HL-60 (cell line): Measurements from ENCODE around the gene SNAI3.

Experiments
- DNase-seq, 2 experiments: peaks; one replicate each; pipeline ENCODE4 v3.0.0-alpha.2; 2010 to 2020; ENCODE audit warnings: low read depth in 1 of 2, low spot score in 1 of 2
- H3K27ac ChIP-seq: fragments of 250-450 bp; sonication (Bioruptor Pico); replicated peaks from 2 replicates; pipeline ENCODE4 v1.5.1; 2020; ENCODE audit warnings: mild to moderate bottlenecking, moderate library complexity
- H3K27me3 ChIP-seq: fragments of 250-450 bp; sonication (Bioruptor Pico); 2 replicates; pipeline ENCODE4 v1.5.1; 2021; ENCODE audit warnings: mild to moderate bottlenecking, moderate library complexity; ENCODE audit not compliant: insufficient read depth, poor library complexity, severe bottlenecking
- H3K4me3 ChIP-seq: replicated peaks from 2 replicates; pipeline ENCODE4 v1.5.1; 2011; ENCODE audit warnings: mild to moderate bottlenecking, control low read depth, low read length; ENCODE audit not compliant: insufficient read depth
- GABPA ChIP-seq: IDR thresholded peaks from 2 replicates; pipeline ENCODE4 v1.6.1; 2012; ENCODE audit warnings: low read depth
- POLR2AphosphoS5 ChIP-seq: IDR thresholded peaks from 2 replicates; pipeline ENCODE4 v1.6.1; 2012; ENCODE audit warnings: low read depth
- SPI1 ChIP-seq: IDR thresholded peaks from 2 replicates; pipeline ENCODE4 v1.6.1; 2012; ENCODE audit warnings: low read depth, mild to moderate bottlenecking, borderline replicate concordance
- TF ChIP-seq, protein P1 (sequence below): IDR thresholded peaks from one replicate; pipeline ENCODE4 v1.5.1; 2011; ENCODE audit warnings: low read length, control low read depth, inconsistent platforms; ENCODE audit not compliant: insufficient read depth
- TF ChIP-seq, protein P2 (sequence below): IDR thresholded peaks from 2 replicates; pipeline ENCODE4 v1.6.1; 2012; ENCODE audit warnings: low read depth; ENCODE audit not compliant: insufficient replicate concordance

The SNAI3 gene

GRCh38 chr16:88677721-88678120, 8.6 kb downstream of the SNAI3 start:
- no peak overlapping the region for H3K27ac ChIP-seq
- TF ChIP-seq GABPA (no peak), POLR2AphosphoS5 (no peak), SPI1 (no peak)
- TF ChIP-seq, protein P1, sequence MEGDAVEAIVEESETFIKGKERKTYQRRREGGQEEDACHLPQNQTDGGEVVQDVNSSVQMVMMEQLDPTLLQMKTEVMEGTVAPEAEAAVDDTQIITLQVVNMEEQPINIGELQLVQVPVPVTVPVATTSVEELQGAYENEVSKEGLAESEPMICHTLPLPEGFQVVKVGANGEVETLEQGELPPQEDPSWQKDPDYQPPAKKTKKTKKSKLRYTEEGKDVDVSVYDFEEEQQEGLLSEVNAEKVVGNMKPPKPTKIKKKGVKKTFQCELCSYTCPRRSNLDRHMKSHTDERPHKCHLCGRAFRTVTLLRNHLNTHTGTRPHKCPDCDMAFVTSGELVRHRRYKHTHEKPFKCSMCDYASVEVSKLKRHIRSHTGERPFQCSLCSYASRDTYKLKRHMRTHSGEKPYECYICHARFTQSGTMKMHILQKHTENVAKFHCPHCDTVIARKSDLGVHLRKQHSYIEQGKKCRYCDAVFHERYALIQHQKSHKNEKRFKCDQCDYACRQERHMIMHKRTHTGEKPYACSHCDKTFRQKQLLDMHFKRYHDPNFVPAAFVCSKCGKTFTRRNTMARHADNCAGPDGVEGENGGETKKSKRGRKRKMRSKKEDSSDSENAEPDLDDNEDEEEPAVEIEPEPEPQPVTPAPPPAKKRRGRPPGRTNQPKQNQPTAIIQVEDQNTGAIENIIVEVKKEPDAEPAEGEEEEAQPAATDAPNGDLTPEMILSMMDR, result no peak
- TF ChIP-seq, protein P2, sequence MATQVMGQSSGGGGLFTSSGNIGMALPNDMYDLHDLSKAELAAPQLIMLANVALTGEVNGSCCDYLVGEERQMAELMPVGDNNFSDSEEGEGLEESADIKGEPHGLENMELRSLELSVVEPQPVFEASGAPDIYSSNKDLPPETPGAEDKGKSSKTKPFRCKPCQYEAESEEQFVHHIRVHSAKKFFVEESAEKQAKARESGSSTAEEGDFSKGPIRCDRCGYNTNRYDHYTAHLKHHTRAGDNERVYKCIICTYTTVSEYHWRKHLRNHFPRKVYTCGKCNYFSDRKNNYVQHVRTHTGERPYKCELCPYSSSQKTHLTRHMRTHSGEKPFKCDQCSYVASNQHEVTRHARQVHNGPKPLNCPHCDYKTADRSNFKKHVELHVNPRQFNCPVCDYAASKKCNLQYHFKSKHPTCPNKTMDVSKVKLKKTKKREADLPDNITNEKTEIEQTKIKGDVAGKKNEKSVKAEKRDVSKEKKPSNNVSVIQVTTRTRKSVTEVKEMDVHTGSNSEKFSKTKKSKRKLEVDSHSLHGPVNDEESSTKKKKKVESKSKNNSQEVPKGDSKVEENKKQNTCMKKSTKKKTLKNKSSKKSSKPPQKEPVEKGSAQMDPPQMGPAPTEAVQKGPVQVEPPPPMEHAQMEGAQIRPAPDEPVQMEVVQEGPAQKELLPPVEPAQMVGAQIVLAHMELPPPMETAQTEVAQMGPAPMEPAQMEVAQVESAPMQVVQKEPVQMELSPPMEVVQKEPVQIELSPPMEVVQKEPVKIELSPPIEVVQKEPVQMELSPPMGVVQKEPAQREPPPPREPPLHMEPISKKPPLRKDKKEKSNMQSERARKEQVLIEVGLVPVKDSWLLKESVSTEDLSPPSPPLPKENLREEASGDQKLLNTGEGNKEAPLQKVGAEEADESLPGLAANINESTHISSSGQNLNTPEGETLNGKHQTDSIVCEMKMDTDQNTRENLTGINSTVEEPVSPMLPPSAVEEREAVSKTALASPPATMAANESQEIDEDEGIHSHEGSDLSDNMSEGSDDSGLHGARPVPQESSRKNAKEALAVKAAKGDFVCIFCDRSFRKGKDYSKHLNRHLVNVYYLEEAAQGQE, result no peak
- H3K27me3 ChIP-seq, result no peaks in the 10 kb centered on the region
- no peak overlapping the region for H3K4me3 ChIP-seq
- no peak for DNase-seq

- no peak overlapping the region for H3K4me3 ChIP-seq
- no peaks in the 10 kb centered on the region for H3K27me3 ChIP-seq
- DNase-seq, result no peak
- TF ChIP-seq, protein P1, result no peak
- TF ChIP-seq, protein P2, result no peak
- no peak for TF ChIP-seq GABPA
- TF ChIP-seq POLR2AphosphoS5, result no peak
- no peak for TF ChIP-seq SPI1
- H3K27ac ChIP-seq, result no peak overlapping the region
These were observed 9.6 kb downstream of the SNAI3 start for GRCh38 chr16:88676502-88677242.

DNA sequence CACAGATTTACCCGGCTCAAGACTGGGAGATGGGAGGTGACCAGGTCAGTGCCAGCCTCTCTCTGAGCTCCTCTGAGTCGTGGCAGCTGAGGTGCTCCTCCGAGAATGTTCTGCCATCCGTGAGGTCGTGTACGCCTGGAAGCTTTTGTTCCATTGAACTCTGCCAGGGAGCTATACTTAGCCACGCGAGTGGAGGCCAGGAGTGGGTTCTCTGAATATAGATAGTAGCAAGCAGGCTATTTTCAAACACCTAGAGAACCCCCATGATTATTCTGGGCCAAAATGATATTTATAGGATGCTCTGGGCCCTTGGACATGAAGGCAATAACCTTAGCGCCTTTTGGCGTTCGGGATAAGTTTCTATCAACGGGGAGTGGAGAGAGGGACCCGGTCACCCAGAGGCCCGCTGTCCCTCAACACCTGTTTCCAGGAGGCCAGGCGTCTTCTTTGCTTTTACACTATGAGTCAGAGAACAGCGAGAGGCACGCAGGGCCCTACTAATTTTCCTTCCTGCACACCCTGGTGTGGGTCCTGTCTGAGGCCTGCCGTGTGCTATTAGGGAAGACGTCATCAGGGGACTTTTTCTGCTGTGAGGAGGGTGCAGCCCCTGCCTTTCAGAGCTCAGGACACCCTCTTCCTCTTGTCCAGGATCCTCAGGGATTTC, 12.5 kb downstream of the SNAI3 start:
- H3K4me3 ChIP-seq, result no peak overlapping the region
- TF ChIP-seq, protein P2, result no peak
- TF ChIP-seq, protein P1, result no peak
- TF ChIP-seq GABPA (no peak), POLR2AphosphoS5 (no peak), SPI1 (no peak)
- H3K27ac ChIP-seq, result no peak overlapping the region
- no peaks in the 10 kb centered on the region for H3K27me3 ChIP-seq
- no peak for DNase-seq
